ENCODE data around the gene CSF2RB.

- TF ChIP-seq POLR2A (IDR thresholded peaks at IDR 0.05; ENCODE audit: low read length) (no peak), GATA1 (IDR thresholded peaks at IDR 0.05; ENCODE audit: low read depth, low read length) (no peak)
Measured at GRCh38 chr22:36897611-36898010, 15.8 kb upstream of the CSF2RB start.
